BLaER1 treated with 17β-estradiol and CSF1 and Interleukin-3, amounts not matched to agents 10 nM and 100 nM (cell line): ENCODE measurements around the gene ZFP64.
"Not testable (repeated sequence)": the region's sequence is repeated elsewhere in the genome, so short reads cannot be mapped to it uniquely, and the experiment has no call there.

Source experiments
- H3K27ac ChIP-seq, 11 experiments: shearing (Covaris generic); formaldehyde crosslinking; 2 replicates each; pipeline ENCODE4 v1.8.1; 2022
- H3K27me3 ChIP-seq, 11 experiments: shearing (Covaris generic); formaldehyde crosslinking; 2 replicates each; pipeline ENCODE4 v1.8.1; 2022
- H3K36me3 ChIP-seq, 11 experiments: shearing (Covaris generic); formaldehyde crosslinking; 2 replicates each; pipeline ENCODE4 v1.8.1; 2022
- H3K4me1 ChIP-seq, 10 experiments: shearing (Covaris generic); formaldehyde crosslinking; 2 replicates each; pipeline ENCODE4 v1.8.1; 2022
- H3K4me2 ChIP-seq, 11 experiments: shearing (Covaris generic); formaldehyde crosslinking; 2 replicates each; pipeline ENCODE4 v1.8.1; 2022
- H3K4me3 ChIP-seq, 10 experiments: shearing (Covaris generic); formaldehyde crosslinking; 2 replicates each; pipeline ENCODE4 v1.8.1; 2022
- H3K9ac ChIP-seq, 11 experiments: shearing (Covaris generic); formaldehyde crosslinking; 2 replicates each; pipeline ENCODE4 v1.8.1; 2022
- H3K9me3 ChIP-seq, 11 experiments: shearing (Covaris generic); formaldehyde crosslinking; replicated peaks in 1 of 11; 2 replicates each; pipeline ENCODE4 v1.8.1; 2022
- H4K20me1 ChIP-seq, 11 experiments: shearing (Covaris generic); formaldehyde crosslinking; 2 replicates each; pipeline ENCODE4 v1.8.1; 2022
- Cebpa-rat ChIP-seq, 11 experiments: shearing (Covaris generic); IDR thresholded peaks; 2 replicates each; pipeline ENCODE4 v1.8.1; 2022

Gene ZFP64

DNA sequence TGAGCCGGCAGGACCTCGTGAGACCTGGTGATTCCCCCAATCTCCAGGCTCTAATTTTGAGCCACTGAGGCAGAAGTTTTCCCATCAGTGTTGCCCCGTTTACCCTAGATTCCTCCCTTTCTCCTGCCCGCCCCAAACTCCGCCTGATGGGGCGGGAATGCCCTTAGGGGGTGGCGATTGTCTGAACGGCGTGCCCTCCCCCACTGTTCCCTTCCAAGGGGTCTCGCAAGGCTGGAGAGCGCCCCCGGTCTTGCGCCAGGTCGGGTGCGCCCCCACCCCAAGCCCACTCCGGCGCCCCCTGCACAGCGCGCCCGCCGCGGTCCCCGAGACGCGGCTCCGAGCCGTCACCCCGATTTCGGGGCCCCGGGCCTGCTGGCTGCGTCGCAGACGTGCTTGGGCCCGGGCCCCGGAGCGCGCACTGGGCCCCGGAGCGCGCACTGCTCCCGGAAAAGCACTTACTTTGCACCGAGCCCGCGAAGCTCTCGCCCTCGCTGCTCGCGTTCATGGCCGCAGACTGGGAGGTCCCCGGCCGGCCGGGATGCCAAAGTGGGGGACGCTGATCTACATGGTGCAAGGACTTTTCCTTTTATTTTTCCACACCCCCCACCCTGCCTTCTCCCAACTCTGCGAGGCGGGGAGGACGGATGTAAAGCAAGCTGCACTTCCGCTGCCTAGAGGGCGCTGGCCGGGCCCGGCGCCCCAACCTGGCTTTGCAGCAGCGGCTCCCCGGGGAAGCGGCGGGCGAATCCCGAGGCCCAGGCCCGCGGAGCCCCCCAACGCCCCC is at the start of gene ZFP64:
TSS of gene ZFP64 (minus strand) at position 648 of the 784 bp plus-strand sequence. CDS start at position 505, 143 bp downstream.
- peaks cover 7 to 19% (median 11%) of the 10 kb centered on the region in 11 experiments for H3K36me3 ChIP-seq
- H3K4me1 ChIP-seq = peaks cover 11 to 20% (median 18%) of the 10 kb centered on the region in 10 experiments
- H3K27me3 ChIP-seq = no peaks in the 10 kb centered on the region
- H3K4me3 ChIP-seq = peak within 1 kb of the TSS; percentile 81 to 96 (median 90)
- peak within 1 kb of the TSS; percentile 77 to 95 (median 90) for H3K4me2 ChIP-seq
- H3K9ac ChIP-seq = peak within 1 kb of the TSS; percentile 87 to 96 (median 93)
- peaks cover 0 to 18% (median 0%) of the 10 kb centered on the region in 11 experiments; a peak in 4 of 22 replicates for H4K20me1 ChIP-seq
- no peaks in the 10 kb centered on the region for H3K9me3 ChIP-seq
- H3K27ac ChIP-seq = peak within 1 kb of the TSS; percentile 80 to 94 (median 90)
- TF ChIP-seq Cebpa-rat (IDR thresholded peaks at IDR 0.05) = no peak

DNA sequence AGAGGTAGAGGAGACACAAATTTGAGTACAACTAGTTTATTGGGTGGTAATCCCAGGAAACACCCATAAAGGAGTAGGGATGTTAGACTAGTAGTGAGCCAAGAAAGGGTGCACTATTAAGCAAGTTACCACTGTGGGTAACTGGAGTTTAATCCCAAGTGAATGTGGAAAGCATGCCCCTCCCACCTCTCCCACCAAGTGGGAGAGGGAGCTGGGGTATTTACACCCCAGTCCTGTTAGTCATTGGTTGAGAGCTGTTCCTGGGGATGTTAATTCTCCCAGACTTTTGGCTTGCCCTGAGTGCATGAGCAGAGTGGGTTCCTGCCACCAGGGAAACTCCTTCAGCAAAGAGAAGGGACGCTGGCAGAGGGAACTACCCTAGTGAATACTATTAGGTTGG is 49.2 kb upstream of the ZFP64 start:
- no peaks in the 10 kb centered on the region for H3K36me3 ChIP-seq
- TF ChIP-seq Cebpa-rat (IDR thresholded peaks at IDR 0.05) = no peak
- no peak overlapping the region for H3K4me3 ChIP-seq
- H3K9ac ChIP-seq = no peak overlapping the region
- peaks cover 0 to 17% (median 0%) of the 10 kb centered on the region in 10 experiments; a peak in 7 of 20 replicates for H3K4me1 ChIP-seq
- no peaks in the 10 kb centered on the region; a peak in 1 of 22 replicates for H4K20me1 ChIP-seq
- H3K9me3 ChIP-seq = no peaks in the 10 kb centered on the region
- no peak overlapping the region for H3K27ac ChIP-seq
- H3K4me2 ChIP-seq = no peak overlapping the region
- no peaks in the 10 kb centered on the region for H3K27me3 ChIP-seq

DNA sequence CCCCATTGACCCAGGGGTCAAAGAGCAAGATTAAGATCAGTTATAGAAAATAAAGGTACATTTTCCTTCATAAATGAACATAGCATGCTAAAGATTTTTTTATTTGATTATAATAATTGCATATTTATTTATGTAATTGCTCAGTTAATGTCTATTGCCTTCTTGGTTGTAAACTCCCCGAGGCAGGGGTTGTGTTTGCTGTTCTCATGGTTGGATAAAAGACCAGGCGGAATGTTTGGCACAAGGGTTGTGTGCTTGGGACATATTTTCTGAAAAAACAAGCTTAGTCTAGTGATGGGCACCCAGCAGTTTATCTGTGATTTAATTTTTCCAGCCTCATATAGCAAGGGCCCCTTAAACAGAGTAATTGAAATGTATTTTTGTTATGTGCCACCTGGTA is 47.5 kb upstream of the ZFP64 start:
- H3K4me3 ChIP-seq = no peak overlapping the region

DNA sequence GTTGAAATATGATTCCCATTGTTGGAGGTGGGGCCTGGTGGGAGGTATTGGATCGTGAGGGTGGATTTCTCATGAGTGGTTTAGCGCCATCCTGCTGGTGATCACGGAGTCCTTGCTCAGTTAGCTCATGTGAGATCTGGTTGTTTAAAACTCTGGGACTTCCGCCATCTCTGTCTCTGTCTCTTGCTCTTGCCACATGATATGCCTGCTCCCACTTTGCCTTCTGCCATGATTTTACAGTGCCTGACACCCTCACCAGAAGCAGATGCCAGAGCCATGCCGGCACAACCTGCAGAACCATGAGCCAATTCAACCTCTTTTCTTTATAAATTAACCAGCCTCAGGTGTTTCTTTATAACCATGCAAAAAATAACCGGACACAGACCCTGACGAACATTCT is 44.7 kb upstream of the ZFP64 start:
- no peaks in the 10 kb centered on the region for H3K27me3 ChIP-seq
- H3K9me3 ChIP-seq = no peaks in the 10 kb centered on the region
- no peak overlapping the region for H3K4me2 ChIP-seq
- no peaks in the 10 kb centered on the region for H3K36me3 ChIP-seq
- H3K4me3 ChIP-seq = no peak overlapping the region
- no peak for TF ChIP-seq Cebpa-rat (IDR thresholded peaks at IDR 0.05)
- H4K20me1 ChIP-seq = no peaks in the 10 kb centered on the region; a peak in 1 of 22 replicates
- H3K27ac ChIP-seq = no peak overlapping the region
- H3K9ac ChIP-seq = no peak overlapping the region
- H3K4me1 ChIP-seq = peaks cover 0 to 3% (median 0%) of the 10 kb centered on the region in 10 experiments; a peak in 8 of 20 replicates

More for the DNA sequence above, 47.5 kb upstream of the ZFP64 start:
- no peak overlapping the region for H3K27ac ChIP-seq
- no peaks in the 10 kb centered on the region for H3K27me3 ChIP-seq
- no peaks in the 10 kb centered on the region; a peak in 1 of 22 replicates for H4K20me1 ChIP-seq
- no peak for TF ChIP-seq Cebpa-rat (IDR thresholded peaks at IDR 0.05)
- no peaks in the 10 kb centered on the region for H3K9me3 ChIP-seq
- peaks cover 0 to 16% (median 0%) of the 10 kb centered on the region in 10 experiments; a peak in 7 of 20 replicates for H3K4me1 ChIP-seq
- H3K4me2 ChIP-seq = no peak overlapping the region
- H3K9ac ChIP-seq = no peak overlapping the region
- no peaks in the 10 kb centered on the region for H3K36me3 ChIP-seq

DNA sequence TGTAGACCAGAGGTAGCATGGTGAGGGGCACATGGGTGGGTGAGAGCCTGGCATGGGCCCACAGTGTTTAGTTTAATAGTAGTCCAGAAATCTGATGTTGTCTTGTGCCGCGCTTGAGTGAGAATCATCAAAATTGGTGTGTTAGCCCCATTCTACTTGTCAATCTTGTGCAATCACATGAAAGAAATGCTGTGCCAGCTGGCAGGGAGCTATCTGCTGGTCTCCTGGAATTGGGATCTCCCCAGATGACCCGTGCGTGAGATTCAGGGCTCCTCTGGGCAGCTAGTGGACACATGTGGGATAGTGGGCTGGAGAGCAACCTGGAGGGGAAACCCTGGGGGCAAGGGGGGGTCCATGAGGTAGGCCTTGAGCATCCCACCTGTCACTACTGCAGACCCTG is 43.5 kb upstream of the ZFP64 start:
- H3K9ac ChIP-seq = no peak overlapping the region
- no peak overlapping the region for H3K4me3 ChIP-seq
- H3K27me3 ChIP-seq = no peaks in the 10 kb centered on the region
- H3K27ac ChIP-seq = no peak overlapping the region
- no peak overlapping the region for H3K4me2 ChIP-seq
- TF ChIP-seq Cebpa-rat (IDR thresholded peaks at IDR 0.05) = no peak
- H3K9me3 ChIP-seq = no peaks in the 10 kb centered on the region
- H3K4me1 ChIP-seq = peaks cover 3 to 11% (median 9%) of the 10 kb centered on the region in 10 experiments; a peak in 14 of 20 replicates
- no peaks in the 10 kb centered on the region; a peak in 1 of 22 replicates for H4K20me1 ChIP-seq
- no peaks in the 10 kb centered on the region for H3K36me3 ChIP-seq

DNA sequence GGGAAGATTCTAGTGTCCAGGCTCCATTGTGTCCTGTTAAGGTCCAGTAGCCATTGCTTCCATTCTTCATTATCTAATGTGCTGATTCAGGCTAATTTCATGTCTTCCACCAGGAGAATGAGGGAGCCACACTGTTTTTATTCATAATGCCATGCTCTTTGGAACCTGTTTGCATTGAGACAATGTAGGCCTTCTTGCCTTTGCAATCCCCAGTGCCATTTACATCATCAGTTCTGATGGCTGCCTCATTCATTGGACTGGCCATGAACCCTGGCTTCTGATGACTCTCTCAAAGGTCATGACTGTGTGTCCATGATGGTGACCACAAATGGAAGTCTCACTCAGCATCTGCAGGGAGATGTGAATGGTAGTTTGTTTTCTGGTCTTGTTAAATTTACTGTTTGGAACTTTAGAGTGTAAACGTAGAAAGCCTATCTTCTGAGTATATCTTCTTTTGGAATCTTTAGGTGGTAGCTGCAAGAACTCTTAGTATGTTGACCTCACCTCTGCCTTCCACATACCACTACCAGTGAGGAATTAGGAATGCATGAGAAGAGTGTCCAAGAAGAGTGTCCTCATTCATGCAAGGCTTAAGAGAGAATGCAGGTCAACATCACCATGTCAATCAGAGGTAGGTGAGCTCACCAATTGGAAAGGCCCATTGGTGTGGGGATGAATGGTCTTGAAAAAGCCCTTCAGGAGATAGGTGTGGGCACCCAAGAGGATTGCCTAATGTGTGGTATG is 42.9 kb upstream of the ZFP64 start:
- no peak overlapping the region for H3K4me3 ChIP-seq
- no peaks in the 10 kb centered on the region for H3K27me3 ChIP-seq
- H3K4me2 ChIP-seq = no peak overlapping the region
- peaks cover 3 to 11% (median 9%) of the 10 kb centered on the region in 10 experiments; a peak in 14 of 20 replicates for H3K4me1 ChIP-seq
- H3K9me3 ChIP-seq = no peaks in the 10 kb centered on the region
- no peaks in the 10 kb centered on the region; a peak in 1 of 22 replicates for H4K20me1 ChIP-seq
- TF ChIP-seq Cebpa-rat (IDR thresholded peaks at IDR 0.05) = no peak
- H3K27ac ChIP-seq = no peak overlapping the region
- no peaks in the 10 kb centered on the region for H3K36me3 ChIP-seq
- H3K9ac ChIP-seq = no peak overlapping the region

DNA sequence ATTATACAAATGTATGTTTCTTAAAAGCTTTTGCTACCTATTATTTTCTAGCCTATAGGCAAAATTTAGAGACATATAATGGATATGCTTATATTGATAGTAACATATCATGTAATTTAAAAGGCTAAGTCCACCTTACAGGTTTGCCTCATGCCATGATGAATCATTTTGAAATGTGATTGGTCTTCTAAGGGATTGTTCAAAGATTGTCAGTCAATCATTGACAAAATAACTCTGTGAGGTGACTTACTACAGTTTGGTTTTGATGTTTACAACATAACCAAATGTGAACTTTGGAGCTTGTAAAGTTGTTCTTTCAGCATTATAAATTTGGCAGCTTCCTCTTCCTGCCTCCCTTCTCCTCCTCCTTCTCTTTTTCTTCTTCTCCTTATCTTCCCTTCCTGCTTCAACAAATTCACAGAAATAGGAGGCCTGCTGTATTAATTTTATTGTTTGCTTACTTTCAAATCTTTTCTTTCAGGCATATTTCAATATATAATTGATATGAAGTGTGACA is 39.7 kb upstream of the ZFP64 start:
- H3K4me2 ChIP-seq = peak overlapping the region in 3 of 11 experiments; percentile 39 to 48 (median 41); a peak in 5 of 22 replicates

DNA sequence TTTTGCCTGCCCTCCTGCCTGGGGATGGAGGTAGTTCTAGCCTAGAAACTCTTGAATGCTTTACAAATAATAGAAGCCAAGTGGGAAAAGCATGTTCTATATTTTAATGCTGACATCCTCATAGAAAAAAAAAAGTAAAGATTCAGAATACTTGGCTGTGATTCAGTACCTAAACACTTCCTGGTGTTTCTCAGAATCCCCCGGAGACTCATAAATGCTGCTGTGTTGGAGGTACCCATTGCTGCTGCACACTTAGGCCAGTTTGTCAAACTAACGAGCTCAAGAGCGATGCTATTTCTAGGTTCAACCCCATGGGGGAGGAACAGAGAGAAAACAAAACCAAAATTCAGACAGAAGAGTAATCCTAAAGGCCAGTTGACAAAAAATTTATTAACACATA is 38.8 kb upstream of the ZFP64 start:
- Histone ChIP-seq H3K9ac (no peak overlapping the region), H3K27ac (no peak overlapping the region), H3K36me3 (no peaks in the 10 kb centered on the region), H3K27me3 (no peaks in the 10 kb centered on the region), H3K4me1 (peaks cover 3 to 11% (median 9%) of the 10 kb centered on the region in 10 experiments; a peak in 14 of 20 replicates), H3K4me3 (no peak overlapping the region), H3K9me3 (no peaks in the 10 kb centered on the region), H4K20me1 (no peaks in the 10 kb centered on the region), H3K4me2 (peak overlapping the region in 5 of 11 experiments; percentile 21 to 51 (median 26); a peak in 9 of 22 replicates)
- TF ChIP-seq Cebpa-rat (IDR thresholded peaks at IDR 0.05) = no peak

More for the DNA sequence above, 39.7 kb upstream of the ZFP64 start:
- Histone ChIP-seq H4K20me1 (no peaks in the 10 kb centered on the region), H3K27ac (no peak overlapping the region), H3K9ac (no peak overlapping the region), H3K4me3 (no peak overlapping the region), H3K36me3 (no peaks in the 10 kb centered on the region), H3K27me3 (no peaks in the 10 kb centered on the region), H3K9me3 (no peaks in the 10 kb centered on the region), H3K4me1 (peaks cover 3 to 11% (median 9%) of the 10 kb centered on the region in 10 experiments; a peak in 14 of 20 replicates)
- TF ChIP-seq Cebpa-rat (IDR thresholded peaks at IDR 0.05) = no peak

DNA sequence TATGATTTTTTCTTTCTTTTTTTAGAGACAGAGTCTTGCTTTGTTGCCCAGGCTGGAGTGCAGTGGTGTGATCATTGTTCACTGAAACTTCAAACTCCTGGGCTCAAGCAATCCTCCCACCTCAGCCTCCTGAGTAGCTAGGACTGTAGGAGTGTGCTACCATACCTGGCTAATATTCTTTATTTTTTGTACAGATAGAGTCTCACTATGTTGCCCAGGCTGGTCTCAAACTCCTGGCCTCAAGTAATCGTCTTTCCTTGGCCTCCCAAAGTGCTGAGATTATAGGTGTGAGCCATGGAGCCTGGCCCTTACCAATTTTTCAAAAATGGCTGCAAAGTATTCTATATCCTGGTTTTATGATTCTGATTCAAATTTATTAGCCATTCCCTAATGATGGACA is 37.8 kb upstream of the ZFP64 start:
- H3K27me3 ChIP-seq, H3K36me3 ChIP-seq, H3K9ac ChIP-seq, H4K20me1 ChIP-seq, H3K4me3 ChIP-seq, H3K9me3 ChIP-seq, H3K4me2 ChIP-seq, H3K27ac ChIP-seq: not testable (repeated sequence)
- peaks cover 3 to 11% (median 9%) of the 10 kb centered on the region in 10 experiments; a peak in 14 of 20 replicates for H3K4me1 ChIP-seq
